IMR-90 (cell line): ENCODE results near the gene ASCL1. TPM values are rescaled to one million over a fixed set of nuclear protein-coding genes. Genes with fewer than 3 reads are reported as not detected.

Source experiments
- ATAC-seq: fragments of 200-7000 bp; cut with Tn5 transposase; 2 replicates; pipeline ENCODE4 v1.9.1; 2020; ENCODE audit warnings: low read depth, mild to moderate bottlenecking, moderate library complexity
- BruUV-seq: library from RNA; stranded (reverse); fragments of 400-500 nt; replicated peaks from 2 replicates; lab custom pipeline; 2021; lab: Mats Ljungman, UMichigan
- CTCF ChIA-PET: fragments of 300-600 bp; formaldehyde crosslinking; extraction: SDS; loops from one replicate; lab custom pipeline; 2021; ENCODE audit warnings: antibody characterized with exemption; lab: Yijun Ruan, JAX
- POLR2A ChIA-PET: fragments of 300-600 bp; sonication (Branson Sonifier 250); formaldehyde crosslinking; loops from one replicate; lab custom pipeline; 2022; ENCODE audit warnings: antibody characterized with exemption; ENCODE audit not compliant: unreplicated experiment; lab: Charles Lee
- DNase-seq: peaks from one replicate; pipeline ENCODE4 v3.0.0; 2013
- H2AFZ ChIP-seq: replicated peaks from 2 replicates; pipeline ENCODE3; 2013; ENCODE audit warnings: low read length, mild to moderate bottlenecking; ENCODE audit not compliant: poor library complexity
- H2AK5ac ChIP-seq: 2 replicates; pipeline ENCODE4 v1.6.1; 2013; ENCODE audit warnings: low read depth, low read length, inconsistent platforms
- H2AK9ac ChIP-seq: replicated peaks from 2 replicates; pipeline ENCODE3; 2013; ENCODE audit warnings: mild to moderate bottlenecking, low read depth, low read length, moderate library complexity; ENCODE audit not compliant: poor library complexity
- H2BK120ac ChIP-seq: 2 replicates; pipeline ENCODE4 v1.6.1; 2013; ENCODE audit warnings: low read depth, low read length, inconsistent platforms
- H2BK15ac ChIP-seq: 3 replicates; pipeline ENCODE4 v1.6.1; 2013; ENCODE audit warnings: low read depth, low read length, inconsistent platforms
- H2BK20ac ChIP-seq: 2 replicates; pipeline ENCODE4 v1.6.1; 2013; ENCODE audit warnings: low read depth, mild to moderate bottlenecking, inconsistent platforms, low read length, moderate library complexity
- H2BK5ac ChIP-seq: 2 replicates; pipeline ENCODE4 v1.6.1; 2013; ENCODE audit warnings: mild to moderate bottlenecking, low read depth, low read length, inconsistent platforms; ENCODE audit not compliant: poor library complexity, severe bottlenecking
- H3K14ac ChIP-seq: replicated peaks from 2 replicates; pipeline ENCODE4 v1.6.1; 2013; ENCODE audit warnings: low read depth, low read length, inconsistent platforms
- H3K18ac ChIP-seq: 2 replicates; pipeline ENCODE4 v1.6.1; 2013; ENCODE audit warnings: low read depth, low read length, control low read depth
- H3K23ac ChIP-seq: 2 replicates; pipeline ENCODE4 v1.6.1; 2013; ENCODE audit warnings: low read depth, low read length, inconsistent platforms
- H3K27ac ChIP-seq: 2 replicates; pipeline ENCODE4 v1.5.1; 2013; ENCODE audit warnings: mild to moderate bottlenecking, control low read depth, low read length; ENCODE audit not compliant: insufficient read depth
- H3K27me3 ChIP-seq: 2 replicates; pipeline ENCODE4 v1.6.1; 2013; ENCODE audit warnings: low read length; ENCODE audit not compliant: control insufficient read depth, insufficient read depth
- H3K36me3 ChIP-seq: 2 replicates; pipeline ENCODE4 v1.6.1; 2013; ENCODE audit warnings: low read length, mixed read lengths; ENCODE audit not compliant: control insufficient read depth, insufficient read depth
- H3K4ac ChIP-seq: 2 replicates; pipeline ENCODE4 v1.6.1; 2013; ENCODE audit warnings: low read depth, low read length, inconsistent platforms
- H3K4me1 ChIP-seq: 2 replicates; pipeline ENCODE4 v1.6.1; 2013; ENCODE audit warnings: low read length, mixed read lengths; ENCODE audit not compliant: control insufficient read depth, insufficient read depth
- H3K4me2 ChIP-seq: 2 replicates; pipeline ENCODE4 v1.6.1; 2013; ENCODE audit warnings: low read depth, mild to moderate bottlenecking, control low read depth, low read length, moderate library complexity
- H3K4me3 ChIP-seq: 2 replicates; pipeline ENCODE4 v1.5.1; 2013; ENCODE audit warnings: low read depth, mild to moderate bottlenecking, control low read depth, low read length, moderate library complexity; ENCODE audit not compliant: insufficient read depth
- H3K56ac ChIP-seq: 2 replicates; pipeline ENCODE4 v1.6.1; 2013; ENCODE audit warnings: low read length, inconsistent platforms; ENCODE audit not compliant: insufficient read depth; ENCODE audit errors: extremely low read depth
- H3K79me1 ChIP-seq, 2 experiments: 2 replicates each; pipeline ENCODE4 v1.6.1; 2013; ENCODE audit warnings: low read length in 2 of 2, inconsistent platforms in 1 of 2, low read depth in 1 of 2
- H3K9ac ChIP-seq: 2 replicates; pipeline ENCODE4 v1.6.1; 2013; ENCODE audit warnings: low read depth, low read length, control low read depth
- H3K9me1 ChIP-seq: 2 replicates; pipeline ENCODE4 v1.6.1; 2013; ENCODE audit warnings: low read length, inconsistent platforms; ENCODE audit not compliant: insufficient read depth
- H3K9me3 ChIP-seq: 2 replicates; pipeline ENCODE4 v1.6.1; 2013; ENCODE audit warnings: low read length; ENCODE audit not compliant: control insufficient read depth, insufficient read depth
- H4K20me1 ChIP-seq: 2 replicates; pipeline ENCODE4 v1.6.1; 2013; ENCODE audit warnings: low read length, inconsistent platforms; ENCODE audit not compliant: insufficient read depth
- H4K5ac ChIP-seq: 2 replicates; pipeline ENCODE4 v1.6.1; 2013; ENCODE audit warnings: mild to moderate bottlenecking, low read depth, low read length, control low read depth
- H4K8ac ChIP-seq, 2 experiments: 2 replicates each; pipeline ENCODE4 v1.6.1; 2013; ENCODE audit warnings: low read depth in 2 of 2, low read length in 2 of 2, control low read depth in 1 of 2, inconsistent platforms in 1 of 2
- H4K91ac ChIP-seq: 2 replicates; pipeline ENCODE4 v1.6.1; 2013; ENCODE audit warnings: low read depth, low read length, inconsistent platforms; ENCODE audit not compliant: insufficient read depth
- BHLHE40 ChIP-seq: fragments of 150-350 bp; IDR thresholded peaks from 2 replicates; pipeline ENCODE4 v1.6.1; 2016; ENCODE audit warnings: mild to moderate bottlenecking, low read depth, low read length
- CEBPB ChIP-seq: IDR thresholded peaks from 2 replicates; pipeline ENCODE4 v1.6.1; 2012; ENCODE audit warnings: low read depth, low read length, improper control_type of control experiment
- CHD1 ChIP-seq: IDR thresholded peaks from 2 replicates; pipeline ENCODE4 v1.6.1; 2012; ENCODE audit warnings: low read depth, low read length, improper control_type of control experiment
- CTCF ChIP-seq: conservative IDR thresholded peaks from 2 replicates; pipeline ENCODE4 v1.5.1; 2012; ENCODE audit warnings: mild to moderate bottlenecking, low read depth, low read length, improper control_type of control experiment
- ELK1 ChIP-seq: fragments of 150-350 bp; IDR thresholded peaks from 2 replicates; pipeline ENCODE4 v1.6.1; 2016; ENCODE audit warnings: low read depth, mild to moderate bottlenecking, low read length, moderate library complexity, borderline replicate concordance
- FOS ChIP-seq: fragments of 150-350 bp; IDR thresholded peaks from 2 replicates; pipeline ENCODE4 v1.6.1; 2016; ENCODE audit warnings: low read depth, low read length
- MAFK ChIP-seq: IDR thresholded peaks from 2 replicates; pipeline ENCODE4 v1.6.1; 2012; ENCODE audit warnings: low read depth, low read length, improper control_type of control experiment
- MAZ ChIP-seq: IDR thresholded peaks from 2 replicates; pipeline ENCODE4 v1.6.1; 2012; ENCODE audit warnings: low read depth, mild to moderate bottlenecking, low read length, improper control_type of control experiment, moderate library complexity, borderline replicate concordance
- MXI1 ChIP-seq: IDR thresholded peaks from 2 replicates; pipeline ENCODE4 v1.6.1; 2012; ENCODE audit warnings: low read depth, mild to moderate bottlenecking, low read length, moderate library complexity, borderline replicate concordance
- NFE2L2 ChIP-seq: fragments of 150-350 bp; IDR thresholded peaks from 2 replicates; pipeline ENCODE4 v1.6.1; 2016; ENCODE audit warnings: low read depth, mild to moderate bottlenecking, low read length
- POLR2A ChIP-seq: IDR thresholded peaks from 2 replicates; pipeline ENCODE4 v1.6.1; 2012; ENCODE audit warnings: mild to moderate bottlenecking, low read depth, low read length
- RAD21 ChIP-seq: IDR thresholded peaks from 2 replicates; pipeline ENCODE4 v1.6.1; 2012; ENCODE audit warnings: low read length, improper control_type of control experiment
- RCOR1 ChIP-seq: IDR thresholded peaks from 2 replicates; pipeline ENCODE4 v1.6.1; 2012; ENCODE audit warnings: mild to moderate bottlenecking, low read length, improper control_type of control experiment; ENCODE audit not compliant: insufficient replicate concordance
- RFX5 ChIP-seq: IDR thresholded peaks from 2 replicates; pipeline ENCODE4 v1.8.0; 2012; ENCODE audit warnings: low read depth, mild to moderate bottlenecking, low read length, moderate library complexity
- SMC3 ChIP-seq: fragments of 150-350 bp; IDR thresholded peaks from 2 replicates; pipeline ENCODE4 v1.6.1; 2016; ENCODE audit warnings: low read depth, mild to moderate bottlenecking, antibody characterized with exemption, low read length, moderate library complexity
- USF2 ChIP-seq: fragments of 150-350 bp; IDR thresholded peaks from 2 replicates; pipeline ENCODE4 v1.6.1; 2017; ENCODE audit warnings: mild to moderate bottlenecking, antibody characterized with exemption, low read length, low read depth
- WGBS, 2 experiments: methylation state at CpG; one replicate each; pipeline versions ENCODE4 v1.1.5 to v1.1.7; 2013; ENCODE audit warnings: missing lambda C conversion rate in 2 of 2; ENCODE audit not compliant: insufficient read length in 1 of 2; ENCODE audit errors: extremely low coverage in 2 of 2; 5-methylcytosine and 5-hydroxymethylcytosine counted together
- dilution Hi-C: fragments of 300-500 bp; cut with HindIII; formaldehyde crosslinking; loops from one replicate; pipeline ENCODE4 v1.14.3; 2018; ENCODE audit warnings: low sequenced_read_pairs; ENCODE audit not compliant: unreplicated experiment
- in situ Hi-C: fragments of 300-500 bp; cut with MboI; formaldehyde crosslinking; loops from 3 replicates; pipeline ENCODE4 v1.14.3; 2019; ENCODE audit warnings: low sequenced_read_pairs, inconsistent platforms, mixed read lengths
- intact Hi-C: fragments of 100-400 bp; cut with micrococcal nuclease; formaldehyde crosslinking; loops from 2 replicates; pipeline ENCODE4 v1.10.0; 2022
- polyA plus RNA-seq, 3 experiments: library from polyadenylated mRNA; depleted of rRNA; stranded (reverse); fragments of >200 nt; gene quantifications; 2 replicates each; pipeline ENCODE4 v1.2.3, GENCODE V29; 2012; ENCODE audit warnings: low replicate concordance in 1 of 3
- total RNA-seq: library from RNA; depleted of rRNA; stranded (reverse); fragments of >200 nt; gene quantifications from 2 replicates; pipeline ENCODE4 v1.2.3, GENCODE V29; 2012

Gene ASCL1
- total and polyA plus RNA-seq, 2 of the 4 experiments (the other 2 are of a cell fraction): not detected

- H3K36me3 ChIP-seq: no peaks in the 10 kb centered on the region
- H3K9me3 ChIP-seq: peaks cover 9% of the 10 kb centered on the region; the same call in 1 of the 2 replicates
- no peak overlapping the region for H4K8ac ChIP-seq
- H2BK20ac ChIP-seq: no peak overlapping the region
- in situ Hi-C loops: no loop called here
- H3K23ac ChIP-seq: no peak overlapping the region
- DNase-seq: no peak
- no peak for TF ChIP-seq ELK1
- TF ChIP-seq SMC3: no peak
- no peak for TF ChIP-seq MXI1
- no peak for TF ChIP-seq POLR2A
- no peak for TF ChIP-seq CHD1
- no peak for TF ChIP-seq BHLHE40
- TF ChIP-seq CTCF: no peak
- no peak for TF ChIP-seq CEBPB
- TF ChIP-seq MAFK: no peak
- TF ChIP-seq FOS: no peak
- no peak for TF ChIP-seq NFE2L2
- no peak for TF ChIP-seq USF2
- no peak for TF ChIP-seq RFX5
- TF ChIP-seq MAZ: no peak
- no peak for TF ChIP-seq RAD21
- no peak for TF ChIP-seq RCOR1
- no peak overlapping the region for H3K27ac ChIP-seq
- no peak overlapping the region for H3K4ac ChIP-seq
- 25% methylated on average over 1 of the region's 2 CpGs; no CpG with 5 or more reads in 1 of the 2 experiments for WGBS, 2 experiments
- no peak for ATAC-seq
- no peak overlapping the region for H3K4me3 ChIP-seq
- no peak overlapping the region for H4K91ac ChIP-seq
- H3K9ac ChIP-seq: no peak overlapping the region
- H2AK5ac ChIP-seq: no peak overlapping the region
- no peak overlapping the region for H3K14ac ChIP-seq
- H3K4me2 ChIP-seq: no peak overlapping the region
- H3K27me3 ChIP-seq: no peaks in the 10 kb centered on the region
- intact Hi-C loops: no loop called here
- H2BK120ac ChIP-seq: no peak overlapping the region
- ChIA-PET CTCF (no interaction called here), POLR2A (no interaction called here)
- dilution Hi-C loops: no loop called here
- H4K5ac ChIP-seq: no peak overlapping the region
- H2AFZ ChIP-seq: no peak overlapping the region
- no peak overlapping the region for H2AK9ac ChIP-seq
- H3K4me1 ChIP-seq: no peaks in the 10 kb centered on the region
- H3K18ac ChIP-seq: no peak overlapping the region
- no peak overlapping the region for H2BK15ac ChIP-seq
- H3K79me1 ChIP-seq: no peaks in the 10 kb centered on the region
- H3K9me1 ChIP-seq: no peaks in the 10 kb centered on the region
- no peaks in the 10 kb centered on the region for H4K20me1 ChIP-seq
- no peak overlapping the region for H3K56ac ChIP-seq
- no peak overlapping the region for H2BK5ac ChIP-seq
- BruUV-seq: no TSS peak
These were observed 18.4 kb upstream of the ASCL1 start for GRCh38 chr12:102939059-102939458.
